Measurements from ENCODE around the gene PEX6. TPM values are rescaled to one million over a fixed set of nuclear protein-coding genes. Genes with fewer than 3 reads are reported as not detected.

Gene PEX6
- total RNA-seq, 1 experiment from 2014 or later = 25.9 TPM

DNA sequence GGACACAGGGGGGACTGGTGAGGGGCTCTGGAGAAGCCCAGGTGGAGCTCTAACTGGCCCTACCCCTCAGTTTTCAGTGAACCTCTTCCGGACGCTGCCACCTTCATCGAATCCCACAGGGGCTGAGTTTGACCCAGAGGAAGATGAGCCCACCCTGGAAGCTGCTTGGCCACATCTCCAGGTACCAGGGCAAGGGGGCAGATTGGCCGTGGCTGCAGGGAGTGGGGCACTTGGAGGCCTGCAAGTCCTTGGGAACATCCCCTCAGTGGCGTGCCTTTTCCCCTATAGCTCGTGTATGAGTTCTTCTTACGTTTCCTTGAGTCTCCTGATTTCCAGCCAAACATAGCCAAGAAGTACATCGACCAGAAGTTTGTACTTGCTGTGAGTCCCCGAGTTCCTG, 28.1 kb upstream of the PEX6 start:
- Histone ChIP-seq H3K27me3 (ENCODE audit: insufficient read depth, low read depth) (no peaks in the 10 kb centered on the region), H3K4me2 (no peak overlapping the region), H3K9me2 (ENCODE audit: insufficient read depth) (no peaks in the 10 kb centered on the region), H4K20me1 (ENCODE audit: insufficient read depth) (no peaks in the 10 kb centered on the region; the same call in 1 of the 2 replicates), H3K4me1 (replicated peaks; ENCODE audit: insufficient read depth) (peaks cover under 1% of the 10 kb centered on the region; the same call in 1 of the 2 replicates), H3K79me2 (ENCODE audit: low read depth) (peaks cover 4% of the 10 kb centered on the region), H3K27ac (no peak overlapping the region), H3F3A (ENCODE audit: insufficient read depth, low read depth) (no peaks in the 10 kb centered on the region; the same call in none of the 2 replicates), H3K9me3 (ENCODE audit: insufficient read depth, low read depth) (no peaks in the 10 kb centered on the region), H2AFZ (no peak overlapping the region), H3K36me3 (ENCODE audit: low read depth) (no peaks in the 10 kb centered on the region), H3K4me3 (no peak overlapping the region)
- no peak for TF ChIP-seq EZH2 (IDR thresholded peaks at IDR 0.05; ENCODE audit: low read depth)
- TF ChIP-seq, protein P1, sequence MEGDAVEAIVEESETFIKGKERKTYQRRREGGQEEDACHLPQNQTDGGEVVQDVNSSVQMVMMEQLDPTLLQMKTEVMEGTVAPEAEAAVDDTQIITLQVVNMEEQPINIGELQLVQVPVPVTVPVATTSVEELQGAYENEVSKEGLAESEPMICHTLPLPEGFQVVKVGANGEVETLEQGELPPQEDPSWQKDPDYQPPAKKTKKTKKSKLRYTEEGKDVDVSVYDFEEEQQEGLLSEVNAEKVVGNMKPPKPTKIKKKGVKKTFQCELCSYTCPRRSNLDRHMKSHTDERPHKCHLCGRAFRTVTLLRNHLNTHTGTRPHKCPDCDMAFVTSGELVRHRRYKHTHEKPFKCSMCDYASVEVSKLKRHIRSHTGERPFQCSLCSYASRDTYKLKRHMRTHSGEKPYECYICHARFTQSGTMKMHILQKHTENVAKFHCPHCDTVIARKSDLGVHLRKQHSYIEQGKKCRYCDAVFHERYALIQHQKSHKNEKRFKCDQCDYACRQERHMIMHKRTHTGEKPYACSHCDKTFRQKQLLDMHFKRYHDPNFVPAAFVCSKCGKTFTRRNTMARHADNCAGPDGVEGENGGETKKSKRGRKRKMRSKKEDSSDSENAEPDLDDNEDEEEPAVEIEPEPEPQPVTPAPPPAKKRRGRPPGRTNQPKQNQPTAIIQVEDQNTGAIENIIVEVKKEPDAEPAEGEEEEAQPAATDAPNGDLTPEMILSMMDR (conservative IDR thresholded peaks at IDR 0.05) = no peak
- DNase-seq = no peak
- CTCF ChIA-PET = interaction anchor here (0.6 kb wide), 1 partner anchor 47 kb away, joined by 6 read pairs; no protein-coding TSS in a partner anchor
- POLR2A ChIA-PET (ENCODE audit: unreplicated experiment) = interaction anchor here (0.7 kb wide), 1 partner anchor 418 kb away, joined by 3 read pairs; no protein-coding TSS in a partner anchor
- no TSS peak for BruUV-seq (replicated peaks)
- intact Hi-C loops (cut with micrococcal nuclease; ENCODE audit: unreplicated experiment) = no loop called here

DNA sequence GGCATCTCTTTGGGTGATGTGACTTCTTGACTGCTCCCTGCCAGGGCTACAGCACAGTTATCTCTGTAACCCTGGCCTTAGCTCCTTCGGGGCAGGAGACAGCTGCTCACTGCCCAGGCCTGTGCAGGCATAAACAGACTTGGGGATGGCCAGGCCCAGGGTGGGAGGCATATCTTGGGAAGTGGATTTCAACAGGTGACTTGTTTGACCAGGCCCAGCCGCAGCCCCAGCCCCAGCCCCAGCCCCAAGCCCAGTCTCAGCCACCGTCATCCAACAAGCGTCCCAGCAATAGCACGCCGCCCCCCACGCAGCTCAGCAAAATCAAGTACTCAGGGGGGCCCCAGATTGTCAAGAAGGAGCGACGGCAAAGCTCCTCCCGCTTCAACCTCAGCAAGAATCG, 27.3 kb upstream of the PEX6 start:
- Histone ChIP-seq H3F3A (ENCODE audit: insufficient read depth, low read depth) (no peaks in the 10 kb centered on the region; the same call in none of the 2 replicates), H3K4me2 (no peak overlapping the region), H3K9me2 (ENCODE audit: insufficient read depth) (no peaks in the 10 kb centered on the region), H2AFZ (no peak overlapping the region), H3K27ac (no peak overlapping the region), H3K36me3 (ENCODE audit: low read depth) (no peaks in the 10 kb centered on the region), H4K20me1 (ENCODE audit: insufficient read depth) (no peaks in the 10 kb centered on the region; the same call in 1 of the 2 replicates), H3K9me3 (ENCODE audit: insufficient read depth, low read depth) (no peaks in the 10 kb centered on the region), H3K79me2 (ENCODE audit: low read depth) (no peaks in the 10 kb centered on the region), H3K4me3 (no peak overlapping the region), H3K4me1 (replicated peaks; ENCODE audit: insufficient read depth) (no peaks in the 10 kb centered on the region), H3K27me3 (ENCODE audit: insufficient read depth, low read depth) (no peaks in the 10 kb centered on the region)
- TF ChIP-seq EZH2 (IDR thresholded peaks at IDR 0.05; ENCODE audit: low read depth) = no peak
- TF ChIP-seq, protein P1 (conservative IDR thresholded peaks at IDR 0.05) = no peak
- no peak for DNase-seq
- ChIA-PET CTCF (interaction anchor here (0.6 kb wide), 1 partner anchor 11 kb away, joined by 3 read pairs; no protein-coding TSS in a partner anchor), POLR2A (ENCODE audit: unreplicated experiment) (interaction anchor here (0.6 kb wide), 1 partner anchor 22 kb away, joined by 4 read pairs; no protein-coding TSS in a partner anchor)
- BruUV-seq (replicated peaks) = no TSS peak
- intact Hi-C loops (cut with micrococcal nuclease; ENCODE audit: unreplicated experiment) = no loop called here

- DNase-seq = no peak
- no TSS peak for BruUV-seq (replicated peaks)
- TF ChIP-seq EZH2 (IDR thresholded peaks at IDR 0.05; ENCODE audit: low read depth) = no peak
- TF ChIP-seq, protein P1 (conservative IDR thresholded peaks at IDR 0.05) = no peak
- no peaks in the 10 kb centered on the region for H3K9me3 ChIP-seq (ENCODE audit: insufficient read depth, low read depth)
- no peaks in the 10 kb centered on the region for H3K9me2 ChIP-seq (ENCODE audit: insufficient read depth)
- H3K27me3 ChIP-seq (ENCODE audit: insufficient read depth, low read depth) = no peaks in the 10 kb centered on the region
- no peak overlapping the region for H2AFZ ChIP-seq
- no peak overlapping the region for H3K4me3 ChIP-seq
- ChIA-PET POLR2A (ENCODE audit: unreplicated experiment) (interaction anchor here (0.6 kb wide), 1 partner anchor 22 kb away, joined by 4 read pairs; no protein-coding TSS in a partner anchor), CTCF (no interaction called here)
- no peak overlapping the region for H3K4me2 ChIP-seq
- H3K36me3 ChIP-seq (ENCODE audit: low read depth) = no peaks in the 10 kb centered on the region
- H3K79me2 ChIP-seq (ENCODE audit: low read depth) = no peaks in the 10 kb centered on the region
- H3K4me1 ChIP-seq (replicated peaks; ENCODE audit: insufficient read depth) = no peaks in the 10 kb centered on the region
- H3F3A ChIP-seq (ENCODE audit: insufficient read depth, low read depth) = no peaks in the 10 kb centered on the region; the same call in 1 of the 2 replicates
- H4K20me1 ChIP-seq (ENCODE audit: insufficient read depth) = no peaks in the 10 kb centered on the region; the same call in 1 of the 2 replicates
- intact Hi-C loops (cut with micrococcal nuclease; ENCODE audit: unreplicated experiment) = no loop called here
- no peak overlapping the region for H3K27ac ChIP-seq
These were observed 26.9 kb upstream of the PEX6 start for GRCh38 chr6:43005844-43006243.

Measured in PC-9 (cell line).